Muscle of arm (tissue), 14 donors: ENCODE results near the gene DBX1. TPM values are rescaled to one million over a fixed set of nuclear protein-coding genes. Genes with fewer than 3 reads are reported as not detected.
"Not testable (repeated sequence)": the region's sequence is repeated elsewhere in the genome, so short reads cannot be mapped to it uniquely, and the experiment has no call there.

Source experiments
- DNase-seq: peaks from one replicate; pipeline ENCODE4 v3.0.0-alpha.2; 2013
- long read RNA-seq, 11 donors: transcript quantifications; one replicate each; lab custom pipeline, GENCODE V29; 2026
- polyA plus RNA-seq, 12 donors: library from polyadenylated mRNA; unstranded; fragments of 120-200 nt; gene quantifications; one replicate each; pipeline ENCODE4 v1.2.1, GENCODE V29; 2013; ENCODE audit not compliant: insufficient read length in 12 of 12

DBX1 gene
- 10 to 100 TPM in 1 of 12 donors, 1 to 10 TPM in 10, not detected in 1; 1.8 to 24.5 (median 5.4) TPM for polyA plus RNA-seq
- long read RNA-seq, donor 1, result 0 reads
- long read RNA-seq, donor 2, transcript DBX1-201 (4 exons, 1,380 nt), result major isoform, 6 of 6 reads
- long read RNA-seq, donor 2, partial matches to known transcripts, result 0 of 6 reads
- long read RNA-seq, donor 2, other reads (novel, unspliced or antisense), result 0 of 6 reads
- long read RNA-seq, donor 3, partial matches to known transcripts, result 0 of 3 reads
- long read RNA-seq, donor 3, other reads (novel, unspliced or antisense), result 0 of 3 reads
- long read RNA-seq, donor 4, partial matches to known transcripts, result 0 of 2 reads
- long read RNA-seq, donor 4, other reads (novel, unspliced or antisense), result 0 of 2 reads
- long read RNA-seq, donor 5, result 0 reads
- long read RNA-seq, donor 6, transcript DBX1-201 (4 exons, 1,380 nt), result major isoform, 5 of 5 reads
- long read RNA-seq, donor 6, partial matches to known transcripts, result 0 of 5 reads
- long read RNA-seq, donor 6, other reads (novel, unspliced or antisense), result 0 of 5 reads
- long read RNA-seq, donor 7, partial matches to known transcripts, result 0 of 2 reads
- long read RNA-seq, donor 7, other reads (novel, unspliced or antisense), result 0 of 2 reads
- long read RNA-seq, donor 8, partial matches to known transcripts, result 0 of 1 reads
- long read RNA-seq, donor 8, other reads (novel, unspliced or antisense), result 0 of 1 reads
- long read RNA-seq, donor 9, partial matches to known transcripts, result 0 of 1 reads
- long read RNA-seq, donor 9, other reads (novel, unspliced or antisense), result 0 of 1 reads
- long read RNA-seq, donor 10, partial matches to known transcripts, result 0 of 2 reads
- long read RNA-seq, donor 10, other reads (novel, unspliced or antisense), result 0 of 2 reads
- long read RNA-seq, donor 11, transcript DBX1-201 (4 exons, 1,380 nt), result major isoform, 9 of 9 reads
- long read RNA-seq, donor 11, partial matches to known transcripts, result 0 of 9 reads
- long read RNA-seq, donor 11, other reads (novel, unspliced or antisense), result 0 of 9 reads

GRCh38 chr11:20160425-20161229 is at the start of gene DBX1:
Gene DBX1 (minus strand): TSS chr11:20160475. CDS start chr11:20160324, 151 bp downstream.
- no peak for DNase-seq

GRCh38 chr11:20208622-20209111 is 48.4 kb upstream of the DBX1 start:
- DNase-seq, result no peak

GRCh38 chr11:20207781-20208621 is 47.7 kb upstream of the DBX1 start:
- no peak for DNase-seq

- no peak for DNase-seq
These were observed 45.5 kb upstream of the DBX1 start for GRCh38 chr11:20205807-20206206.

- DNase-seq, result no peak
These were observed 44.4 kb upstream of the DBX1 start for GRCh38 chr11:20204681-20205080.

GRCh38 chr11:20203831-20204230 is 43.6 kb upstream of the DBX1 start:
- no peak for DNase-seq

- DNase-seq, result no peak
These were observed 41.0 kb upstream of the DBX1 start for GRCh38 chr11:20201231-20201630.

- DNase-seq, result not testable (repeated sequence)
These were observed 40.2 kb upstream of the DBX1 start for GRCh38 chr11:20200331-20200955.

- DNase-seq, result no peak
These were observed 37.6 kb upstream of the DBX1 start for GRCh38 chr11:20197881-20198280.

- no peak for DNase-seq
These were observed 34.2 kb upstream of the DBX1 start for GRCh38 chr11:20194470-20194869.

GRCh38 chr11:20193307-20193706 is 33.0 kb upstream of the DBX1 start:
- no peak for DNase-seq

GRCh38 chr11:20192641-20193040 is 32.4 kb upstream of the DBX1 start:
- DNase-seq, result no peak

GRCh38 chr11:20192151-20192550 is 31.9 kb upstream of the DBX1 start:
- DNase-seq, result no peak

GRCh38 chr11:20178976-20179375 is 18.7 kb upstream of the DBX1 start:
- DNase-seq, result no peak

- DNase-seq, result no peak
These were observed 16.9 kb upstream of the DBX1 start for GRCh38 chr11:20177136-20177535.

GRCh38 chr11:20172721-20173447 is 12.6 kb upstream of the DBX1 start:
- DNase-seq, result no peak

- no peak for DNase-seq
These were observed 3.7 kb upstream of the DBX1 start for GRCh38 chr11:20163783-20164481.
